Body of pancreas (tissue), 4 donors: ENCODE results near the gene C6orf163. TPM values are rescaled to one million over a fixed set of nuclear protein-coding genes. Genes with fewer than 3 reads are reported as not detected.
"Not testable (repeated sequence)": the region's sequence is repeated elsewhere in the genome, so short reads cannot be mapped to it uniquely, and the experiment has no call there.

ENCODE experiments used
- ATAC-seq: fragments of 150-250 bp; one replicate; pipeline ENCODE4 v1.9.1; 2016
- DNase-seq, 4 donors: peaks; one replicate each; pipeline ENCODE4 v3.0.0-alpha.2; 2019
- H3K27ac ChIP-seq, 4 donors: fragments of 200-600 bp; sonication (generic); 1 replicate in 3 of 4; 2 replicates in 1 of 4; pipeline versions ENCODE4 v1.5.1 to v1.6.1; 2016 to 2019; ENCODE audit warnings: mild to moderate bottlenecking in 1 of 4, mixed read lengths in 1 of 4, moderate library complexity in 1 of 4
- H3K27me3 ChIP-seq, 2 donors: fragments of 200-600 bp; sonication (generic); one replicate each; pipeline ENCODE4 v1.6.0; 2016; ENCODE audit warnings: mild to moderate bottlenecking in 1 of 2
- H3K36me3 ChIP-seq, 2 donors: fragments of 200-600 bp; sonication (generic); replicated peaks in 1 of 2; 2 replicates each; pipeline ENCODE4 v1.5.1; 2016; ENCODE audit warnings: low read depth in 2 of 2; ENCODE audit not compliant: insufficient read depth in 1 of 2
- H3K4me1 ChIP-seq: fragments of 200-600 bp; sonication (generic); one replicate; pipeline ENCODE4 v1.6.0; 2016
- H3K4me3 ChIP-seq, 2 donors: fragments of 200-600 bp; sonication (generic); 1 replicate in 1 of 2; 2 replicates in 1 of 2; pipeline ENCODE4 v1.5.1; 2016 to 2019
- H3K9me3 ChIP-seq, 3 donors: fragments of 200-600 bp; sonication (generic); 1 replicate in 2 of 3; 2 replicates in 1 of 3; pipeline ENCODE4 v1.5.1; 2016
- CTCF ChIP-seq, 7 experiments: fragments of 450-650 bp in 4 of 7; fragments of 200-600 bp in 3 of 7; sonication (generic) in 3 of 7; IDR thresholded peaks; one replicate each; pipeline ENCODE4 v1.5.1; 2016 to 2019; ENCODE audit warnings: antibody characterized with exemption in 7 of 7
- POLR2A ChIP-seq, 3 donors: fragments of 450-650 bp; IDR thresholded peaks; one replicate each; pipeline ENCODE4 v1.6.1; 2016; ENCODE audit warnings: antibody characterized with exemption in 3 of 3, mild to moderate bottlenecking in 2 of 3
- WGBS, 2 donors: methylation state at CpG; one replicate each; pipeline ENCODE4 v1.1.5; 2017; 5-methylcytosine and 5-hydroxymethylcytosine counted together
- intact Hi-C: fragments of 100-400 bp; cut with DNase I; formaldehyde crosslinking; loops from one replicate; pipeline ENCODE4 v1.15.1; 2023
- total RNA-seq, 2 donors: library from RNA; depleted of rRNA; stranded (reverse); fragments of >200 nt; gene quantifications; one replicate each; pipeline ENCODE4 v1.1.0, GENCODE V29; 2016

The C6orf163 gene
- total RNA-seq, 2 donors from 2014 or later, result 2.6 to 4.9 TPM

- ATAC-seq, result no peak
- WGBS, 2 donors, result 87 to 94% methylated on average over 3 of the region's 3 CpGs
- Histone ChIP-seq H3K4me3 (no peak overlapping the region), H3K9me3 (no peaks in the 10 kb centered on the region), H3K27ac (no peak overlapping the region), H3K27me3 (no peaks in the 10 kb centered on the region), H3K36me3 (no peaks in the 10 kb centered on the region), H3K4me1 (no peaks in the 10 kb centered on the region)
- TF ChIP-seq CTCF (IDR thresholded peaks at IDR 0.05) (no peak), POLR2A (IDR thresholded peaks at IDR 0.05) (no peak)
- intact Hi-C loops, result no loop called here
- no peak for DNase-seq
These were observed 29.5 kb upstream of the C6orf163 start for GRCh38 chr6:87315071-87315470.

GRCh38 chr6:87319271-87319987 is 25.2 kb upstream of the C6orf163 start:
- Histone ChIP-seq H3K27me3 (no peaks in the 10 kb centered on the region), H3K4me1 (peaks cover 4% of the 10 kb centered on the region), H3K4me3 (no peak overlapping the region), H3K27ac (no peak overlapping the region), H3K36me3 (no peaks in the 10 kb centered on the region), H3K9me3 (no peaks in the 10 kb centered on the region)
- TF ChIP-seq POLR2A (IDR thresholded peaks at IDR 0.05) (no peak), CTCF (IDR thresholded peaks at IDR 0.05) (no peak)
- intact Hi-C loops, result no loop called here
- WGBS, 2 donors, result 63% methylated on average over 3 of the region's 3 CpGs
- ATAC-seq (no peak), DNase-seq (no peak)

- TF ChIP-seq POLR2A (IDR thresholded peaks at IDR 0.05), result peak; percentile 19 to 73 (median 72)
- peak; percentile 92 to 100 (median 99) for TF ChIP-seq CTCF (IDR thresholded peaks at IDR 0.05)
- peak within 1 kb of the TSS; percentile 73 to 82 for H3K4me3 ChIP-seq
- H3K27ac ChIP-seq, result peak within 1 kb of the TSS; percentile 40 to 68 (median 54)
- peaks cover 4% of the 10 kb centered on the region for H3K4me1 ChIP-seq
- H3K27me3 ChIP-seq, result no peaks in the 10 kb centered on the region
- DNase-seq (peak; percentile 85 to 91 (median 87)), ATAC-seq (peak; percentile 100)
- intact Hi-C loops, result no loop called here
- no peaks in the 10 kb centered on the region for H3K36me3 ChIP-seq
- H3K9me3 ChIP-seq, result no peaks in the 10 kb centered on the region
- 1% methylated on average over 47 to 60 of the region's 60 CpGs for WGBS, 2 donors
These were observed 22.1 kb upstream of the C6orf163 start, which contains the start of gene SMIM8 for GRCh38 chr6:87322304-87323212. Gene SMIM8, plus strand, starts transcription at chr6:87322588. Its CDS starts 14,444 bp downstream, at chr6:87337032.

GRCh38 chr6:87323880-87324279 is 20.7 kb upstream of the C6orf163 start:
- H3K27ac ChIP-seq, H3K4me1 ChIP-seq, H3K9me3 ChIP-seq, H3K27me3 ChIP-seq, DNase-seq, intact Hi-C loops, H3K36me3 ChIP-seq, ATAC-seq, H3K4me3 ChIP-seq: not testable (repeated sequence)
- 92 to 100% methylated on average over 1 of the region's 1 CpG for WGBS, 2 donors

- ATAC-seq, result no peak
- TF ChIP-seq POLR2A (IDR thresholded peaks at IDR 0.05) (no peak), CTCF (IDR thresholded peaks at IDR 0.05) (no peak)
- no peaks in the 10 kb centered on the region for H3K9me3 ChIP-seq
- no peaks in the 10 kb centered on the region for H3K36me3 ChIP-seq
- no peak overlapping the region for H3K27ac ChIP-seq
- no peak overlapping the region for H3K4me3 ChIP-seq
- no peaks in the 10 kb centered on the region for H3K27me3 ChIP-seq
- no peaks in the 10 kb centered on the region for H3K4me1 ChIP-seq
- intact Hi-C loops, result no loop called here
- DNase-seq, result no peak
These were observed 13.7 kb upstream of the C6orf163 start for GRCh38 chr6:87330961-87331360.
